ENCODE measurements around the gene SLC9A5.
A peak's percentile ranks its signal among the peaks of the same experiment; 100 is the strongest.

The SLC9A5 gene

GRCh38 chr16:67299269-67299668 lies 50.5 kb downstream of the SLC9A5 start:
- no peak for TF ChIP-seq POLR2A (IDR thresholded peaks at IDR 0.05; ENCODE audit: extremely low read depth, insufficient read length)
- TF ChIP-seq MYC (IDR thresholded peaks at IDR 0.05; ENCODE audit: low read depth, low read length): no peak
- no peak for TF ChIP-seq CTCF (IDR thresholded peaks at IDR 0.05; ENCODE audit: low read depth, low read length)
- no peak for TF ChIP-seq MAX (IDR thresholded peaks at IDR 0.05; ENCODE audit: low read depth, low read length)
- no peak overlapping the region for H3K4me3 ChIP-seq (ENCODE audit: low read depth, low read length)
- no peak for DNase-seq (ENCODE audit: low read depth)

GRCh38 chr16:67301080-67301782 lies 52.5 kb downstream of the SLC9A5 start:
- TF ChIP-seq MYC (IDR thresholded peaks at IDR 0.05; ENCODE audit: low read depth, low read length) (no peak), CTCF (IDR thresholded peaks at IDR 0.05; ENCODE audit: low read depth, low read length) (no peak), POLR2A (IDR thresholded peaks at IDR 0.05; ENCODE audit: extremely low read depth, insufficient read length) (no peak), MAX (IDR thresholded peaks at IDR 0.05; ENCODE audit: low read depth, low read length) (no peak)
- H3K4me3 ChIP-seq (ENCODE audit: low read depth, low read length): no peak overlapping the region
- DNase-seq (ENCODE audit: low read depth): no peak

- TF ChIP-seq MAX (IDR thresholded peaks at IDR 0.05; ENCODE audit: low read depth, low read length): no peak
- no peak for TF ChIP-seq POLR2A (IDR thresholded peaks at IDR 0.05; ENCODE audit: extremely low read depth, insufficient read length)
- TF ChIP-seq MYC (IDR thresholded peaks at IDR 0.05; ENCODE audit: low read depth, low read length): no peak
- TF ChIP-seq CTCF (IDR thresholded peaks at IDR 0.05; ENCODE audit: low read depth, low read length): no peak
- H3K4me3 ChIP-seq (ENCODE audit: low read depth, low read length): no peak overlapping the region
- no peak for DNase-seq (ENCODE audit: low read depth)
Observed at GRCh38 chr16:67302076-67302475, 53.3 kb downstream of the SLC9A5 start.

GRCh38 chr16:67302970-67303369 lies 54.2 kb downstream of the SLC9A5 start:
- no peak for DNase-seq (ENCODE audit: low read depth)
- TF ChIP-seq MYC (IDR thresholded peaks at IDR 0.05; ENCODE audit: low read depth, low read length) (no peak), POLR2A (IDR thresholded peaks at IDR 0.05; ENCODE audit: extremely low read depth, insufficient read length) (no peak), MAX (IDR thresholded peaks at IDR 0.05; ENCODE audit: low read depth, low read length) (no peak), CTCF (IDR thresholded peaks at IDR 0.05; ENCODE audit: low read depth, low read length) (peak; percentile 2)

GRCh38 chr16:67304020-67304419 lies 55.2 kb downstream of the SLC9A5 start:
- no peak for TF ChIP-seq POLR2A (IDR thresholded peaks at IDR 0.05; ENCODE audit: extremely low read depth, insufficient read length)
- TF ChIP-seq MYC (IDR thresholded peaks at IDR 0.05; ENCODE audit: low read depth, low read length): no peak
- no peak for TF ChIP-seq CTCF (IDR thresholded peaks at IDR 0.05; ENCODE audit: low read depth, low read length)
- TF ChIP-seq MAX (IDR thresholded peaks at IDR 0.05; ENCODE audit: low read depth, low read length): no peak
- H3K4me3 ChIP-seq (ENCODE audit: low read depth, low read length): no peak overlapping the region
- DNase-seq (ENCODE audit: low read depth): no peak

More at GRCh38 chr16:67302970-67303369, 54.2 kb downstream of the SLC9A5 start:
- no peak overlapping the region for H3K4me3 ChIP-seq (ENCODE audit: low read depth, low read length)

Data from NB4 (cell line).